SU-DHL-6 (cell line): Measurements from ENCODE around the gene HEBP2.

Experiments used
- CTCF ChIP-seq: fragments of 200-600 bp; sonication (generic); IDR thresholded peaks from one replicate; pipeline ENCODE4 v1.5.1; 2017; ENCODE audit warnings: antibody characterized with exemption, mild to moderate bottlenecking, low read length, moderate library complexity; ENCODE audit not compliant: insufficient read depth, poor library complexity, severe bottlenecking
- EZH2phosphoT487 ChIP-seq: fragments of 200-600 bp; sonication (generic), shearing (Covaris generic); conservative IDR thresholded peaks from 2 replicates; pipeline ENCODE4 v1.6.1; 2018; ENCODE audit warnings: mild to moderate bottlenecking, antibody characterized with exemption, low read length, moderate library complexity, mixed read lengths

GRCh38 chr6:138370631-138371451 is 33.2 kb upstream of the HEBP2 start:
- TF ChIP-seq CTCF (no peak), EZH2phosphoT487 (no peak)
